ENCODE results near the gene DNAJC16. TPM values are rescaled to one million over a fixed set of nuclear protein-coding genes. Genes with fewer than 3 reads are reported as not detected.

DNAJC16 gene
- total and polyA plus RNA-seq, 2 of the 13 experiments (the other 11 are each of a cell fraction or from before 2014, with no cell fraction given) = 11.4 to 15.4 TPM

- TF ChIP-seq ZNF646 (CRISPR knock-in tag; IDR thresholded peaks at IDR 0.05) (no peak), ZNF235 (CRISPR knock-in tag; IDR thresholded peaks at IDR 0.05; ENCODE audit: borderline replicate concordance) (no peak), THAP7 (CRISPR knock-in tag; IDR thresholded peaks at IDR 0.05) (no peak), PCBP1 (IDR thresholded peaks at IDR 0.05; ENCODE audit: borderline replicate concordance, low read depth, low read length) (no peak)
Observed at GRCh38 chr1:15543589-15544568, 17.2 kb downstream of the DNAJC16 start (continued).

Measured in HepG2 (cell line).